ENCODE data around the gene DLG1.
A peak's percentile ranks its signal among the peaks of the same experiment; 100 is the strongest.

The DLG1 gene

GRCh38 chr3:197209366-197210260 is 88.8 kb downstream of the DLG1 start:
- no peak for DNase-seq

DNA sequence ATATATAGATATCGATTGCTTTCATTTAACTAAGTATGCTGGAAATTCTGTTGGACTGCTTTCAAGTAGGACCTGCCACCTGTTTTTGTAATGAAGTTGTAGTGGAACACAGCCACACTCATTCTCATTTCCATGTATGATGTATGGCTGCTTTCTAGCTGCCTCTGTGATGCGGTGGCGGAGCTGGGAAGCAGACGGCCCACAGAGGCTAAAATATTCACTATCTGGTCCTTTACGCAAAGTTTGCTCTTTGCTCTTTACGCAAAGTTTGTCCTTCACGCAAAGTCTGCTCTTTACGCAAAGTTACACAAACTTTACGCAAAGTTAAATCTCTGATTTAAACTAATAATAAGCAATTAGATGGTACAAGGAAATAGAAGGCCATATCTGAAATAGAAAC is 91.5 kb downstream of the DLG1 start:
- no peak for DNase-seq

- DNase-seq, result no peak
Observed at GRCh38 chr3:197205675-197206074, 92.7 kb downstream of the DLG1 start.

DNA sequence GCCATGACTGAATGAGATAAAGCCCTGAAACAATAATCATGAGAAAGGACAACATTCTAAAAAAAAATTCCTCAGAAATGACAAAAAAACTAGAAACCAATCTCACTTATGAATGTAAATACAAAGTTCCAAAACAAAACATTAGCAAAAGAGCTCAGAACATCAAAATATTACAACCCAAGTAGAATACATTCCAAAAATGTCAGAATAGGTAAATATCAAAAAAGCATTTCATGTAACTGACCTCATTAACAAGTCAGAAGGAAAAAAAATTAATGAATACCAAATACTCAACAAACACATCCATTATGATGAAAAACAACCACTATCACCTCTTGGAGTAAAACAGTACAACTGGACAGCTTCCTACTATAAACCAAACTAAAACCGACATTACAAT is 93.1 kb downstream of the DLG1 start:
- DNase-seq, result no peak

DNA sequence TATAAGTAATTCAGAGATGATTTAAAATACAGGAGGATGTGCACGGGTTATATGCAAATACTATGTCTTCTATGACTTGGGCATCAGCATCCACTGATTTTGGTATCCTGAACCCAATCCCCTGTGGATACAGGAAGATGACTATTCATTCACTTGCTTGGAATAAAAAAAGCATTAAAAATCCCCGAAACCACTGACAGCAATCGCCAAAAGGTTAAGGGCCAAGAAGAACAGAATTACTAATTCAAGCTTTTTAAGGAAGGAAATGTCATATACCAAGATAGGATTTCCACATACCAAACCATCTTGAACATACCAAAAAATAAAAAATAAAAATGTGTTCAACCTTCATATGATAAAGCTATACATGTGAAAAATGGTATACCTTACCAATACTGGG is 93.7 kb downstream of the DLG1 start:
- peak in 3 of 4 experiments; percentile 10 to 48 (median 37) for DNase-seq

DNA sequence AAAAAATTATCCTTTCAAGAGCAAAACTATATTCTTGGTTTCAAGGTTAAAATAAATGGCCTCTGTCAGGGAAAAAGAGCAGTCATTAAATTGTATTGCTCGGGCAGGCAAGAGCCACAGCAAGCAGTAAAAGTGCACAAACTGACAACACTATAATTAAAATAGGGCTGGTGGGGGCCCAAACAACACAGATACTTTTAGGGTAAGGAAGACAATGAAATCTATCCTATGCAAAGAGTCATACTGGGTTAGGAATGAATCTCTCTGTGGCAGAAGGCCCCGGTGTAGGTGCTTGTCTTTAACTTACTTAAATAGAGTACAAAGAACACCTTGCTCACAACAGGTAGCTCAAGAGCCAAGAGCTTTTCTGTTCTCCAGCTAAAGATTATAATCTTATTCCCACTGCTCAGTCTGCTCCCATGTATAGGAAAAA is 94.7 kb downstream of the DLG1 start:
- DNase-seq, result no peak

DNA sequence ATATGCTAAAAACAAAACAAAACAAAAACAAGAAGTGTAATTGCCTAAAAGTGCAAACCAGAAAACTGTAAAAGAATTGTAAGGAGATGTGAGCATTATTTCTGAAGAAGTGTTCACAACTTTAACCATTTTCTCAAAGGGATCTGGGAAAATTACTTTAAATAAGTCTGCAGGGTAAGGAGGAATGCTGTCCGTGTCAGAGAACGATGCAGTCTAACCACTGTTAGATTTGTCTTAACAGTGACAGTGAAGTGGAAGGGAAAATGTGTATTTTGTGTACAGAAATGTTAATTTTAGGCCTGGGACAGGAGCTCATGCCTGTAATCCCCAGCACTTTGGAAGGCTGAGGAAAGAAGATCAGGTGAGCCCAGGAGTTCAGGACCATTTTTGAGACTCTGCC is 95.7 kb downstream of the DLG1 start:
- no peak for DNase-seq

- no peak for DNase-seq
Observed at GRCh38 chr3:197201791-197202452, 96.5 kb downstream of the DLG1 start.

DNA sequence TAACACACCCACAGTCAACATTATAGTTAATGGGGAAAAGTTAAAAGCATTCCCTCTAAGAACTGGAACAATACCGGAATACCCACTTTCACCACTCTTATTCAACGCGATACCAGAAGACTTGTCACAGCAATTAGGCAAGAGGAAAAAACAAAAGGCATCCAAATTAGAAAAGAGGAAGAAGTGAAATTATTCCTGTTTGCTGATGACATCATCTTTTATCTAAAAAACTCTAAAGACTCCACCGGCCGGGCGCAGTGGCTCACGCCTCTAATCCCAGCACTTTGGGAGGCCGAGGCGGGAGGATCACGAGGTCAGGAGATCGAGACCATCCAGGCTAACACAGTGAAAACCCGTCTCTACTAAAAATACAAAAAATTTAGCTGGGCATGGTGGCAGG is 97.6 kb downstream of the DLG1 start:
- peak in 3 of 4 experiments; percentile 17 to 58 (median 58) for DNase-seq

GRCh38 chr3:197197334-197197733 is 101.1 kb downstream of the DLG1 start:
- DNase-seq, result no peak

DNA sequence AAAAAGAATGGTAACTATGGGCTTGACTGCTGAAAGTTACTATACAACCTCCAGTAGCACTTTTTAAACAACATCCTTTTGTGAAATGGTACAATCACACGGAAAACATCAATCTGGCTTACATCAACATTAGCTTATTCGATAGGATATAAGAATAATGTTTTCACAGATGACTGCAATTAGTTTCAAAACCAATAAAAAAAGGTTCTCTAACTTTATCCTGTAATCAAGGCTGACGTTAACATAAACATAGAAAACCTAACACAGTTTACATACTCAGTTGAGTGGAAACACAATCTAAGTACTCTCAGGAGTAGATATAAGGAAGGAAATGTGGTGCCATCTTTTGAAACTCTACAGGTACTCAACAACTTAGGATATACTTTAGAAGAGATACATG is 102.2 kb downstream of the DLG1 start:
- DNase-seq, result no peak

- no peak for DNase-seq
Observed at GRCh38 chr3:197195326-197195725, 103.1 kb downstream of the DLG1 start.

DNA sequence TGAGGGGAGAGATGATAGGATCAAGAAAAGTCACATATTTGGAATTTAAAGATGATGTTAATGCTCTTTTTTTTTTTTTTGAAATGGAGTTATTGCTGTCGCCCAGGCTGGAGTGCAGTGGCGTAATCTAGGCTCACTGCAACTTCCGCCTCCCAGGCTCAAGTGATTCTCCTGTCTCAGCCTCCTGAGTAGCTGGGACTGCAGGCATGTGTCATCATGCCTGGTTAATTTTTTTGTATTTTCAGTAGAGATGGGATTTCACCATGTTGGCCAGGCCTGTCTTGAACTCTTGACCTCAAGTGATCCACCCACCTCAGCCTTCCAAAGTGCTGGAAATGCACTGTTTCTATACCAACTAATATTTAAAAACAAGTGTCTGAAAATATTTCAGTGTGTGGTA is 104.7 kb downstream of the DLG1 start:
- DNase-seq, result peak; percentile 13 to 55 (median 46)

DNA sequence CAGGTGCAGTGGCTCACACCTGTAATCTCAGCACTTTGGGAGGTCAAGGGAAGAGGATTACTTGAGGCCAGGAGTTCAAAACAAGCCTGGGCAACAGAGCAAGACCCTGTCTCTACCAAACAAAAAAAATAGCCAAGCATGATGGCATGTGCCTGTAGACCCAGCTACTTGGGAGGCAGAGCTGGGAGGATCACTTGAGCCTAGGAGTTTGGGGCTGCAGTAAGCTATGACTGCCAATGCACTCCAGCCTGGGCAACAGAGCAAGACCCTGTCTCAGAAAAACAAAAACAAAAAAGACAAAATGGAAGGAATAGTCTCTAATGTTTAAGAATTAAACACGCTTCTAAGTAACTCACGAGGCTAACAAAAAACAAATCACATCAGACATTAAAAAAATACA is 106.5 kb downstream of the DLG1 start:
- no peak for DNase-seq

- DNase-seq, result no peak
Observed at GRCh38 chr3:197189623-197190022, 108.8 kb downstream of the DLG1 start.

- no peak for DNase-seq
Observed at GRCh38 chr3:197188963-197189362, 109.4 kb downstream of the DLG1 start.

GRCh38 chr3:197186887-197187588 is 111.4 kb downstream of the DLG1 start:
- peak; percentile 47 to 87 (median 70) for DNase-seq

GRCh38 chr3:197183582-197183981 is 114.8 kb downstream of the DLG1 start:
- DNase-seq, result no peak

DNA sequence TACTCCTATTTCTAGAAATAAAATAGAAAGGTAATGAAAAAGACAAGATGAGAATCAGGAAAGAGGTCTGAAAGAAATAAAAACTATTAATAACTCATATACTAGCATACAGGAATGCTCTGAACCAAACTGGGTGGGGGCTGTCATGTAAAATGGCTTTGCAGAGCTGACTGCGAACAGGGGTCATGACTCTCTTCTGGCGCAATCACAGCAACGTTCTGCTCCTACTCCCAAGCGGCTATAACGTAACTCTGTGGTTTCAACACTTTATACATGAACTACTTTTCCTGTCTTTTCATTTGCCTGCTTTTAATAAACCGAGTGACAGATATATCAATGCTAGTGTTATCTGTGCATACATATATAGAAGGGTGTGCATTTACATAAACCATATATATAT is 116.7 kb downstream of the DLG1 start:
- DNase-seq, result peak; percentile 77 to 89 (median 85)

- no peak for DNase-seq
Observed at GRCh38 chr3:197178998-197179397, 119.4 kb downstream of the DLG1 start.

- DNase-seq, result no peak
Observed at GRCh38 chr3:197175503-197175902, 122.9 kb downstream of the DLG1 start.

DNA sequence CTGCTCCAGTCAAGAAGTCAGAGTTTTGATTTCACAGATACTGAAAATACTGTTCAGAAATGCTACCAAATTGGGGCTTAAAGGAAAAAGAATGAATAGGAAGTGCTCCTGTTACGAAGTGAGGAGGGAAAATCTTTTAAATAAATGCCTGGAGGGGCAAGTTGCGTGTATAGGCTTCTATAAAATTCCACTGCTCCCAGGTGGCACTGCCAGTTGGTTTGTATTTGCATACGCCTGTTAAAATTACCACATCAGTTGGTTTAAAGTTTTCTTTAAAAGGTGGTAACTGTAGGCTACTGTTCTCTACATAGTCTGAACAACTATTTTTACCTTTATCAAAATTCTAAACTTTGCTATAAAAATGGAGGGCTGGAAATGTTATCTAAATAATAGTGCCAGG is 123.5 kb downstream of the DLG1 start:
- no peak for DNase-seq

- DNase-seq, result no peak
Observed at GRCh38 chr3:197173620-197174019, 124.8 kb downstream of the DLG1 start.
